Jurkat, Clone E6-1 (cell line): Measurements from ENCODE around the gene UGT2A3.
"Not testable (repeated sequence)": the region's sequence is repeated elsewhere in the genome, so short reads cannot be mapped to it uniquely, and the experiment has no call there.

Experiments used
- DNase-seq: peaks from one replicate; pipeline ENCODE4 v3.0.0-alpha.2; 2011; ENCODE audit warnings: low read depth, low spot score
- H3K4me3 ChIP-seq: 2 replicates; pipeline ENCODE4 v1.5.1; 2011; ENCODE audit warnings: mild to moderate bottlenecking, low read length, control low read depth, moderate library complexity

UGT2A3 gene

GRCh38 chr4:68922202-68922601, 29.4 kb downstream of the UGT2A3 start:
- DNase-seq, H3K4me3 ChIP-seq: not testable (repeated sequence)

- no peak for DNase-seq
- H3K4me3 ChIP-seq: no peak overlapping the region
Observed at GRCh38 chr4:68921051-68921450, 30.6 kb downstream of the UGT2A3 start.

GRCh38 chr4:68917016-68917415, 34.6 kb downstream of the UGT2A3 start:
- no peak for DNase-seq
- H3K4me3 ChIP-seq: no peak overlapping the region

DNA sequence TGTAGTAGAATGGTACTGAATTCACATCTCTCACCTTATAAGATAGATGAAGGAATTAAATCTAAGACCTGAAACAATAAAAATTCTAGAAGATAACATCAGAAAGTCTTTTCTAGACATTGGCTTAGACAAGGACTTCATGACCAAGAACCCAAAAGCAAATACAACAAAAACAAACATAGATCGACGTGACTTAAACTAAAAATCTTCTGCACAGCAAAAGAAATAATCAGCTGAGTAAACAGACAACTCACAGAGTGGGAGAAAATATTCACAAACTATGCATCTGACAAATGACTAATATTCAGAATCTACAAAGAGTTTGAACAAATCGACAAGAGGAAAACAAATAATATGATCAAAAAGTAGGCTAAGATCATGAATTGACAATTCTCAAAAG, 38.8 kb downstream of the UGT2A3 start:
- no peak overlapping the region for H3K4me3 ChIP-seq
- DNase-seq: no peak

DNA sequence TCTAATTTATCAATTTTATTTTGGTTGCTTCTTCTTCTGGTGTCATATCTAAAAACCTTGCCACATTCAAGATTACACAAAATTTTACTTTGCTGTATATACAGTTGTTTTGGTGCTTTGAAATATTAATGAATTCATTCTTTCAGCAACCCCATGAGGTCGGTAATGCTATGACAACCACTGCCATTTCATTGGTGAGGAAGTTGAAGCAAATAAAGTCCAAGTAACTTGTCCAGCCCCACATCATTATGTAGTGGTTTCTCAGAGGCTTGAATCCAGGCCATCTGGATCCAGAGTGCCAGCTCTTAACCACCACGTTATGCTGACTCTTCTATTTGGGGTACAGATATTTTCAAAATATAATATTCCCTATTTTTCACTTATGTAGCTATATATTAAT, 42.2 kb downstream of the UGT2A3 start:
- H3K4me3 ChIP-seq: no peak overlapping the region

GRCh38 chr4:68907788-68908700, 43.6 kb downstream of the UGT2A3 start:
- DNase-seq: no peak
- no peak overlapping the region for H3K4me3 ChIP-seq

More for the DNA sequence above, 42.2 kb downstream of the UGT2A3 start:
- DNase-seq: no peak

DNA sequence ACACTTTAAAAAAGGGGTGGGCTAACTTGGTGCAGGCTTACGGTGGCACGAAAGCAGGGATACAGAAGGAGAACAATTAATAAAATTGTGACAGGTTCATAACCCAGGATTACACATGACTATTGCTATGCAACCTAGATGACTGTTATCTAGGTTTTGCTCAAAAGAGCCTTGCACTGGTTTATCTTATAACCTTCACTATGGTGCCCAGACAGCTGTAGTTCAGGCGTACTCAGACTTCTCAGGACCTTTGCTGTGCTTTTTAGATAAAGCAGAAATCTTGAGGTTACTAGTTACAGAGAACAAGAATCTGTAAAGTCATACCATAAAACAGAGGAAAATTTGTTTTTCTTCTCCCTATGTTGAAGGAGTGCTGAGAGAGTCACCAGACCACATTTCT, 44.4 kb downstream of the UGT2A3 start:
- H3K4me3 ChIP-seq: no peak overlapping the region
- no peak for DNase-seq

GRCh38 chr4:68906780-68907137, 44.8 kb downstream of the UGT2A3 start:
- DNase-seq: no peak
- H3K4me3 ChIP-seq: no peak overlapping the region

GRCh38 chr4:68905939-68906779, 45.4 kb downstream of the UGT2A3 start:
- DNase-seq: no peak
- no peak overlapping the region for H3K4me3 ChIP-seq

DNA sequence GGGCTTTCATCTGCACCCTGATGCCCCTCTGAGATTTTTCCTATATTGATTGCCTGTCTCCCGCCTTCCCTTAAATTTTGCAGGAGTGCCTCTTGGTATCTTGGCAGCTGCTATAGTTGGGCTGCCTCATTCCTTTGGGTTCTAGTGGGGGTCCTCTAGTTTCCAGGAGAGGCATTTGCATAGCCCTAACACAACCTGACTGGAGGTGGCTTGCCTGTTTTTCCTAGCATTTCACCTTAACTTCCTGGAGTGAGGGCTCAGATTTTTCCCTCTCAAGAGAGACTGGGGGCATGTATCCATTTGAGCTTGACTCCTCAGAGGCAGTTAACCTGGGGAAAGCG, 46.0 kb downstream of the UGT2A3 start:
- DNase-seq: no peak
- H3K4me3 ChIP-seq: no peak overlapping the region

GRCh38 chr4:68904786-68905185, 46.8 kb downstream of the UGT2A3 start:
- DNase-seq: peak; percentile 5

DNA sequence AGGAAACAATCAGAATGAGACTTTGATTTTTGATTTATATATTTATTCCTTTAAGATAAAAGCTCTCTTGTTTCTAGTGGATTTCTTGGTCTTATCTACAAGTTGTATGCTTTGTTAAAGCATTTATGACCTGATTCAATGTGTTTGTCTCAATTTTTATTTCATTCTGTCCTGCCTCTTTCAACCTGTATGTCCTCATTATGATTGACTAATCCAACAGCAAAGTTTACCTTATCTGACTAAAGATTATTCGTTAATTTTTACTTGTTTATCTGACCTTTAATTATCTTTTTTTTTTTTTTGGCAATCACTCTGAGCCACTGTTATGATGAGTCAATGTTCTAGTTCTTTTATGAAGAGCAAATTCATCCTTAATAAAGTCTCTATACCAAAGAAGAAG, 54.9 kb downstream of the UGT2A3 start:
- H3K4me3 ChIP-seq: no peak overlapping the region

More at GRCh38 chr4:68904786-68905185, 46.8 kb downstream of the UGT2A3 start:
- no peak overlapping the region for H3K4me3 ChIP-seq

DNA sequence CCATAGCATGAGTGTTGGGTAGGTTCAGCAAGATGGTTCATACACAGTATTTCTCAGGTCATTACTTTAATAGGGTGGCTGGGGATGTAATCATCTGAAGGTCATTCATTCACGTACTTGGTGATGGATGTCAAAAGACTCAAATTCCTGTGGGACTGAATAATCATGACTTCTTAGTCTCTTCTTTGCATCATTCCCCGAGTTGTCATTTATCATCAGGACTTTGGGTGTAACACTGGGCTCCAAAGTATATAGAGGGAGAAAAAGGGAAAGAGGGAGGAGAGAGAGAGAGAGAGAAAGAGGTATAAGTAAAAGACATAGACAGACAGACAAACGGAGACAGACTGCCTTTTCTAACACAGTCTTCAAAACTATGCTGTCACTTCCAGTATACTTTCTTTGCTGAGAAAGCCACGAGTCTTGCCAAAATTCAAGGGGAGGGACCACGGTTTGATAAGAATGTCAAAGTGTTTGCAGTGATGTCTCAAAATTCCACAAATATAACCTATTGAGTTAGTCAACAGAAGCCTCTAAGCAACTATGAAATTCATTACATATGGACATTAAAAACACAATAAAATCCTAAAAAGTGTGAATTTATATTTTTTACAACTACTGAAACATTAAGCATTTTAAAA, 55.9 kb downstream of the UGT2A3 start:
- no peak overlapping the region for H3K4me3 ChIP-seq

More for the DNA sequence above, 54.9 kb downstream of the UGT2A3 start:
- no peak for DNase-seq

GRCh38 chr4:68892861-68893260, 58.7 kb downstream of the UGT2A3 start:
- H3K4me3 ChIP-seq: no peak overlapping the region
- no peak for DNase-seq

More for the DNA sequence above, 55.9 kb downstream of the UGT2A3 start:
- DNase-seq: no peak

DNA sequence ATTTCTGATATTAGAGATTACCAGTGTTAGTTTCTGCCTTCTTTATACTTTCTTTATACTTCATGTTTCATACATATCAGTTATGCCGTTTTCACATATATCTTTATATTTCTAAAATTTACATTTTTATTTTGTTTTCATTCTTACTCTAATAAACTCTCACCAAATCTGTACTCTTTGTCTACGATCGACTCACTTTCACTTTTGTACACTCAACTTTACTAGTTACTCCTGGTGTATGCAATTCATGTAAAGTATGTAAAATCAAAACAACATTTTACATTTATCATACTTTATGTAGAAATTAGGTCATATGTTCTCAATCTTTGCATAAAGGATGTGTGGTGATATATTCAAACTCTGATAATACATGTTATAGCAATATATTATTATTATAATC, 59.9 kb downstream of the UGT2A3 start:
- no peak for DNase-seq
- H3K4me3 ChIP-seq: no peak overlapping the region

- DNase-seq: no peak
- H3K4me3 ChIP-seq: no peak overlapping the region
Observed at GRCh38 chr4:68885545-68885944, 66.1 kb downstream of the UGT2A3 start.

- no peak overlapping the region for H3K4me3 ChIP-seq
- DNase-seq: no peak
Observed at GRCh38 chr4:68883870-68884269, 67.7 kb downstream of the UGT2A3 start.
